Ammon's horn (tissue), 1 donor: ENCODE data around the gene ABHD8.

Source experiments
- DNase-seq: peaks from one replicate; pipeline ENCODE4 v3.0.0-alpha.2; 2016; ENCODE audit warnings: low spot score

Gene ABHD8

DNA sequence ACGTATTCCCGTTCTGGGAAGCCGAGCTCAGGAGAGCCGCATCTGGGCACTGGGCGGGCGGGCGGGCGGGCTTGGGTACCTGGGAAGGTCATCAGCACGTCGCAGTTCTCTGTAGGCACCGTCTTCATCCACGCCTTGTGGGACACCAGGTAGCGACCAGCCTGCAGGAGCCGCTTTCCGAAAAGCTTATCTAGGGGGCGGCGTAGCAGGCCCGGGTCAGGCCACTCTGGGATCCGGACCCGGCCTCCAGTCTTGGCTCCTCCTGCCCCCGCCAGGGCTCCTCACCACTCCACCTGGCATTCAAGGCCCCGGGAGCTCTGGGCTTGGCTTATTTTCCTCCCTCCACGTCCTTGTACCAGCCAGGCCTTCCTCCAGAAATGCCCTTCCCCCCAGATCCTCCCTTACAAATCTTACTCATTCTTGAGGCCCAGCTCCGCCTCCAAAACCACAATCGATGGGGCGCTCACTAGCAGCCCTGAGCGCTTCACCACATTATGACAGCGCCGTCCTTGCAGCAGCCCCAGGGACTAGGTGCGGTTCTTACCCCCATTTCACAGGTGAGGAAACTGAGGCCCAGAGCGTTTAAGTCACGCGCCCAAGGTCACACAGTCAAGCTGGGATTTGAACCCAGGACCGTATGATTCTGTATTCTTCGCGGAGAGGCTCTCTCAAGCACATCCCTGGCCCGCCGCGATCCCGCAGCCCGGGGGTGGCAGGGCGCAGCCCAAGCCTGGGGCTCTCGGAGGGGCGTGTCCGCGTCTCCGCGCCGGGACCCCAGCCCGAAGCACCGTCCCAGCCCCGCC lies 30.6 kb upstream of the ABHD8 start:
- no peak for DNase-seq

- peak; percentile 54 for DNase-seq
These were observed 29.7 kb upstream of the ABHD8 start for GRCh38 chr19:17332677-17333581.

DNA sequence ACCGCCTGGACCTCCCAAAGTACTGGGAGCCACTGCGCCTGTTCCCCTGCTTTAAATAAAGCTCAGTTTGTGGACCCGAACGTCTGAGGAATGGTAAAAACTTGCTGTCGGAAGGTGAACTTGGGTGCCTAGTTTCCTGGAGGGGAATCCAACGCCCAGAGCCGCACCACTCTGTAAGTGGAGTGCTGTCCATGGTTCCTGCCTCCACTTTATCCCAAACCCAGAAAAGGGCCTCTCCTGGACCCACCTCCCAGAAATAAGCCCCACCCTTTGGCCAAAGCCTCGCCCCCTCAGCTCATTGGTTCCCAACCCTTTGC lies 29.1 kb upstream of the ABHD8 start:
- no peak for DNase-seq

- no peak for DNase-seq
These were observed 27.9 kb upstream of the ABHD8 start for GRCh38 chr19:17331045-17331558.

- no peak for DNase-seq
These were observed 27.2 kb upstream of the ABHD8 start for GRCh38 chr19:17330262-17331044.

- no peak for DNase-seq
These were observed 26.4 kb upstream of the ABHD8 start for GRCh38 chr19:17329366-17330261.

DNA sequence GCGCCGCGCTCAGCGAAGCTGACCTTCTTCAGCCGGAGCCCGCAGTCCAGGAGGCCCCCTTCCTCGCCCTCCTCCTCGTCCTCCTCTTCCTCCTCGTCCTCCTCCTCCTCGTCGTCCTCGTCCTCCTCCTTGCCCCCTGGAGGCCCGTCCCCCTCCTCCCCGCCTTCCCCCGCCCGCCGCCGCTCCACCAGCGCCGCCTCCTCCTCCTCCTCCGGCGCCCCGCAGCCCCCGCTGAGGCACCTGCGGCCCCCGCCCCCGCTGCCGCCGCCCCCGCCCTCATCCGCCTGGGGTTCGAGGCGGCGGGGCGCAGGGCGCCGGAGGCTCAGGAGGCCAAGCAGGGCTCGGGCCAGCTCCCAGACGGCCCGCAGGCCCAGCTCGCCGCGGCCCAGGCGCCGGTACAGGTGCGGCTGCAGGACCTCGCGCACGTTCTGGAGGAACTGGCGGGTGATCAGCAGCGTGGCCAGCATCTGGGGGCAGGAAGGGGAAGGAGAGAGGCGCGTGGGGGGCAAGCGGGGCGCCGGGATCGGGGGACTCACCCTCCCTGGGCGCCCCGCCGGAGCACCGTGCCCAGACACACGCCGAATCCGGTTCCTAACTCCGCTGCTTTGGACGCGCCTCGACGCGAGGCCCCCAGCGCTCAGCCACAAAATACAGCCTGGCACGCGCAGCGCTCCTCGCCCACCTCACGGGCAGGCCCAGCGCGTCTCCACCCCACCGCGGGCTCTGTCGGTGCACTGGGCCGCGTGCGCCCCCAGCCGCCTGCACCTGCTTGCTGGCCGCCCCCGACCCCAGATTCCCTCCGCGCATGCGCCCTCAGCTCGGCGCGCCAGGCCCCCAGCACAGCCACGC lies 25.5 kb upstream of the ABHD8 start:
- no peak for DNase-seq

- DNase-seq: no peak
These were observed 24.7 kb upstream of the ABHD8 start for GRCh38 chr19:17327654-17328516.

DNA sequence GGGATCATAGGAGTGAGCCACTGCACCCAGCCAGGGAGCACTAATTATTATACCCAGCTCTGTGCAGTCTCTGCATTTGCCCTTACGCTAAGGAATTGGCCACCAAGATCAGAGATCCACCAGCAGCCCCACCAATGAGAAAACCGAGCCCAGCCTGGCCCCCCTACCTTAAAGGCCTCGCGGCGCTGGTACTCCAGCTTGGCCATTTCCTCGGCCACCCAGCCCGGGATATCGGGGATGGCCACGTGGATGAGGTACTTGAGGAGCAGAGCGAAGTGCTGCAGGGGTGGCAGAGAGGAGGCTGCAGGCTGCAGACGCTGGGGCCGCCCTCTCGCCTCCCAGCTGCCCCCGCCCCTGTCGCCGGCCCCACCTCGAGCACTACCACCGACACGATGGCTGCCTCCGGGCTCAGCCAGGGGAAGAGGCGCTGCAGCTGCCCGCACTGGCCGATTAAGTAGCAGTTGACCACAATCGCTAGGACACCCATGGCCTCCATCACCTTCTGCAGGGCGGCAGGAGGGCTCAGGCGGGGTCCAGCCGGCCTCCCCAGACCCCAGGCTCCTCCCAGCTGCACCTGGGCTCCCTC lies 23.9 kb upstream of the ABHD8 start:
- no peak for DNase-seq

- DNase-seq: no peak
These were observed 23.4 kb upstream of the ABHD8 start for GRCh38 chr19:17326595-17326966.

DNA sequence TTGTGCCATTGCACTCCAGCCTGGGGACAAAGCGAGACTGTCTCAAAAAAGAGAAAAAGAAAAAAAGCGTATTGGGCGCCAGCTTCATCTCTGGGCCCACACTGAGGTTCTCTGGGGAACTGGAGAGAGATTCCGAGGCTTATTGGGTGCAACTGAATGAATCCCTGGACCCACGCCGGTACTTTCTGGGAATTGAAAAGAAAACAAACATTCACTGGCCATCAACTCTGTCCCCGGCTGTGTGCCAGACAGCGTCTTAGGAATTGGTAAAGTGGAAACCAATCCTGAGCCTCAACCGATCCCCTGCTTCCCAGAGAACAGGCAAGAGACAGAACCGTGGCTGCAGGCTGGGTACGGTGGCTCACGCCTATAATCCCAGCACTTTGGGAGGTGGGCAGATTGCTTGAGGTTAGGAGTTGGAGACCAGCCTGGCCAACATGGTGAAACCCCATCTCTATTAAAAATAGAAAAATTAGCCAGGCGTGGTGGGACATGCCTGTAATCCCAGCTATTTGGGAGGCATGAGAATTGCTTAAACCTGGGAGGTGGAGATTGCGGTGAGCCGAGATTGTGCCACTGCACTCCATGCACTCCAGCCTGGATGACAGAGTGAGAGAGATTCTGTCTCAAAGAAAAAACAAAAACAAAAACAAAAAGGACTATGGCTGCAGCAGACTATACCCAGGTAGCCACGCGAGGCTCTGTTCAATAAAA lies 22.8 kb upstream of the ABHD8 start:
- peak; percentile 79 for DNase-seq

GRCh38 chr19:17325133-17325532 lies 21.9 kb upstream of the ABHD8 start:
- no peak for DNase-seq

- no peak for DNase-seq
These were observed 21.3 kb upstream of the ABHD8 start for GRCh38 chr19:17324357-17325114.

DNA sequence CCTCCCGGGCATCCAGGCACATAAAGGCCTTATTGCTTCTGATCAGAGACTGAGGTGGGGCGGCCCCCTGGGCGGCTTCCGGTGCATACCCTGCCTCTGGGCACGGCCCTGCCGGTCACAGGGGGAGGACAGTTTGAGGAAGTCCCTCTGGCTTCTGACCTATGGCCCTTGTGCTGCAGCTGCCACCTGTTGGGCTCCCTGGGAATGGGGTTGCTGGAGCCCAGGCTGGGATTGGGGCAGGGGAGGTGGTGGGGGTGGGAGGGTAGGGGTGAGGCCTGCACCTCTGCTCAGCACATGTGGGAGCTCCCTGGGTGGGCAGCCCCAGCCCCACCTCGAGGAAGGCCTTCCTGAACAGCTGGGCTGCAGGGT lies 20.7 kb upstream of the ABHD8 start:
- no peak for DNase-seq

GRCh38 chr19:17323300-17323963 lies 20.2 kb upstream of the ABHD8 start:
- DNase-seq: no peak

GRCh38 chr19:17322854-17323253 lies 19.6 kb upstream of the ABHD8 start:
- DNase-seq: peak; percentile 57
